CD4-positive, alpha-beta T cell (primary cell): ENCODE data around the gene POP4. TPM values are rescaled to one million over a fixed set of nuclear protein-coding genes. Genes with fewer than 3 reads are reported as not detected.

Source experiments
- ATAC-seq: fragments of 200-7000 bp; cut with Tn5 transposase; one replicate; pipeline ENCODE4 v1.10.0; 2022; ENCODE audit warnings: mild to moderate bottlenecking; ENCODE audit not compliant: poor library complexity
- CTCF ChIA-PET: fragments of 350-600 bp; sonication (Branson Sonifier 250); formaldehyde crosslinking; loops from one replicate; lab custom pipeline; 2021; ENCODE audit warnings: antibody characterized with exemption, inconsistent platforms; lab: Charles Lee
- POLR2A ChIA-PET: fragments of 350-600 bp; sonication (Branson Sonifier 250); formaldehyde crosslinking; loops from one replicate; lab custom pipeline; 2021; ENCODE audit warnings: antibody characterized with exemption, inconsistent platforms; lab: Charles Lee
- DNase-seq, 14 experiments: peaks; one replicate each; pipeline ENCODE4 v3.0.0-alpha.2; 2013 to 2020; ENCODE audit warnings: mixed read lengths in 2 of 14
- H3K27ac ChIP-seq, 2 donors: one replicate each; pipeline versions ENCODE4 v1.5.1 to v1.7.0; 2013; ENCODE audit warnings: low read length in 2 of 2, low read depth in 1 of 2, mild to moderate bottlenecking in 1 of 2
- H3K27me3 ChIP-seq, 2 experiments: 1 replicate in 1 of 2; 2 replicates in 1 of 2; pipeline versions ENCODE4 v1.6.1 to v1.7.0; 2013; ENCODE audit warnings: low read length in 2 of 2, control low read depth in 1 of 2, mild to moderate bottlenecking in 1 of 2, moderate library complexity in 1 of 2; ENCODE audit not compliant: insufficient read depth in 2 of 2, control insufficient read depth in 1 of 2
- H3K36me3 ChIP-seq: one replicate; pipeline ENCODE4 v1.6.1; 2013; ENCODE audit warnings: low read length, control low read depth; ENCODE audit not compliant: insufficient read depth
- H3K4me1 ChIP-seq: one replicate; pipeline ENCODE4 v1.6.1; 2013; ENCODE audit warnings: low read length, control low read depth; ENCODE audit not compliant: insufficient read depth
- H3K4me3 ChIP-seq: one replicate; pipeline ENCODE4 v1.5.1; 2013; ENCODE audit warnings: mild to moderate bottlenecking, low read length, moderate library complexity
- H3K9me3 ChIP-seq, 2 experiments: 1 replicate in 1 of 2; 2 replicates in 1 of 2; pipeline versions ENCODE4 v1.6.1 to v1.7.0; 2013; ENCODE audit warnings: low read length in 2 of 2, mild to moderate bottlenecking in 2 of 2, control low read depth in 1 of 2, moderate library complexity in 1 of 2; ENCODE audit not compliant: control insufficient read depth in 1 of 2, insufficient read depth in 1 of 2
- H3K27ac Mint-ChIP-seq: one replicate; pipeline ENCODE4 v1.8.0; 2020; ENCODE audit warnings: mixed read lengths
- H3K27me3 Mint-ChIP-seq: one replicate; pipeline ENCODE4 v1.8.0; 2021; ENCODE audit warnings: mixed read lengths
- H3K36me3 Mint-ChIP-seq: one replicate; pipeline ENCODE4 v1.8.0; 2021; ENCODE audit warnings: low read depth, mixed read lengths
- H3K4me1 Mint-ChIP-seq: one replicate; pipeline ENCODE4 v1.8.0; 2021; ENCODE audit warnings: low read depth, mixed read lengths
- H3K4me3 Mint-ChIP-seq: one replicate; pipeline ENCODE4 v1.8.0; 2020; ENCODE audit warnings: mild to moderate bottlenecking, mixed read lengths
- H3K9me3 Mint-ChIP-seq: one replicate; pipeline ENCODE4 v1.8.0; 2020; ENCODE audit warnings: mixed read lengths
- CTCF ChIP-seq: fragments of 200-600 bp; IDR thresholded peaks from one replicate; pipeline ENCODE4 v1.8.0; 2022; ENCODE audit warnings: antibody characterized with exemption, mild to moderate bottlenecking
- intact Hi-C, 2 experiments: fragments of 100-400 bp; cut with DNase I in 1 of 2; cut with micrococcal nuclease in 1 of 2; formaldehyde crosslinking; loops; one replicate each; pipeline versions ENCODE4 v1.15.1 to v1.9.0; 2023 to 2025; cut with DNase I, micrococcal nuclease
- total RNA-seq, 174 experiments: library from RNA in 2 of 174; stranded (reverse) in 2 of 174; gene quantifications; one replicate each; pipeline ENCODE4 v1.2.3 and lab custom pipeline; 2021 to 2026

The POP4 gene
- total RNA-seq, 2 experiments from 2014 or later, result 40.5 to 42.0 TPM

DNA sequence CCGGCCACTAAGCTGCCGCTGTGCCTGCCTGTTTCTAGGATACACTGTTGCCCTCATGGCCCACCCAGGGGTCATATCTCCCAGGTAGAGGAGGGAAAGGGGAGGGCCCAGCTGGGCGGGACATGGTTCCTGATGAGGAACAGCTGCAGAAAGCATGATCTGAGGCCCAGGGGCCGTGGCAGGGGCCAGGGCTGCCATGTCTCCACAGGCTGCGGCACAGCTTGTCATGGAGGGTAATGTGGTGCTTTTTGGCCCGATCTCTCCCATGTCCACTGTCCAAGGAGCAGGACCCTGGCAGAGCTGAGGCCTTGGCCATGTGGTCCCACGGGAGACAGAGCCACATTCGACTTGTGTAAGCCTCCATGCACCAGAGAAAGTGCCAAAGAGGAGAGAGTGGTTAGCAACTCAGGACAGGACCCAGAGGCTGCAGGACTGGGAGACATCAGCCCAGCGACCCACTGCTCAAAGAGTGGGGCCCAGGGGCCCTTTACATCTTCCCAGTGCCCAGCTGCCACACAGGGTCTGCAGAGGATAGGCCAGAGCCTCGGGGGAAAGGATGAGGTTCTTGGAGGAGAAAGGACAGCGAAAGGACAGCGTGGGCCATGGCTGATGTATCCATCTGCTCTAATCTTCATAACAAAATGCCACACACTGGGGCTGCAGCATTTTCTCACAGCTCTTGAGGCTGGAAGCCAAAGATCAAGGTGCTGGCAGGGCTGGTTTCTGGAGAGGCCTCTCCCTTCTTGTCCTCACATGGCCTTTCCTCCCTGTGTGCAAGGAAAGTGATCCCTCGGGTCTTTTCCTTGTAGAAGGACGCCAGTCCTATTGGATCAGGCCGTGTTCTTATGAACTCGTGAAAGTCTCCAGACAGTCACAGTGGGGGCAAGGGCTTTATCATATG is 11.5 kb downstream of the POP4 start:
- Mint-ChIP-seq H3K4me1 (peaks cover 25% of the 10 kb centered on the region), H3K4me3 (no peak overlapping the region), H3K27ac (no peak overlapping the region), H3K36me3 (peaks cover 41% of the 10 kb centered on the region), H3K9me3 (no peaks in the 10 kb centered on the region), H3K27me3 (no peaks in the 10 kb centered on the region)
- ChIA-PET CTCF (no interaction called here), POLR2A (interaction anchor here (1.2 to 2.1 kb wide), 2 partner anchors 11 to 48 kb away, joined by 4 to 7 read pairs; partner anchors contain the start of genes PLEKHF1 and POP4)
- TF ChIP-seq CTCF, result no peak
- Histone ChIP-seq H3K27me3 (no peaks in the 10 kb centered on the region), H3K4me1 (peaks cover 26% of the 10 kb centered on the region), H3K27ac (no peak overlapping the region), H3K9me3 (no peaks in the 10 kb centered on the region), H3K36me3 (peaks cover 38% of the 10 kb centered on the region), H3K4me3 (no peak overlapping the region)
- ATAC-seq, result no peak
- no peak for DNase-seq
- intact Hi-C loops, result loop anchor here in 1 of 2 experiments (10.0 kb wide), 1 partner anchor 257 kb away; no protein-coding TSS in a partner anchor

DNA sequence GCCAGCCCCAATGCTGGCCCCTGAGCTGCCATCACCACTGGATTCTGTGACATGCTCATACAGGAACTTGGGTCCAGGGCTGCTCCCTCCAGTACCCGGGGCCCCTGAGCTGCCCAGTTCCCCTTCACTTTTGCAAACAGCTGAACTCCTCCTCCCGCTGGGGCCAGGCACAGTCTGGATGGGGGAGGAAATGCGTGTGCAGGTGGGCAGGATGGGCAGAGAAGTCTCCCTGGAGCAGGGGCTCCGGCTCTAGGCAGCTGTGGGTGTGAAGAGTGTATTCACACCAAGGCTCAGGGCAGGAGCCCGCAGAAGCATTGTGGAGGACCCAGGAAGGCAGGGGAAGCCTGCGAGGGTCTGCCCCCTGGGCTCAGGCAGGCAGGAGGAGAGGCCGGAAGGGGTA is 12.4 kb downstream of the POP4 start:
- Mint-ChIP-seq H3K27me3 (no peaks in the 10 kb centered on the region), H3K9me3 (no peaks in the 10 kb centered on the region), H3K4me3 (no peak overlapping the region), H3K36me3 (peaks cover 33% of the 10 kb centered on the region), H3K27ac (no peak overlapping the region), H3K4me1 (peaks cover 33% of the 10 kb centered on the region)
- H3K27ac ChIP-seq, result no peak overlapping the region
- no peaks in the 10 kb centered on the region for H3K27me3 ChIP-seq
- H3K9me3 ChIP-seq, result no peaks in the 10 kb centered on the region
- peaks cover 30% of the 10 kb centered on the region for H3K36me3 ChIP-seq
- CTCF ChIA-PET, result no interaction called here
- DNase-seq (no peak), ATAC-seq (no peak)
- no peak for TF ChIP-seq CTCF
- POLR2A ChIA-PET, result interaction anchor here (1.8 to 2.1 kb wide), 2 partner anchors 12 to 98 kb away, joined by 5 to 7 read pairs; partner anchors contain the start of gene POP4
- H3K4me1 ChIP-seq, result peaks cover 34% of the 10 kb centered on the region
- intact Hi-C loops, result loop anchor here in 1 of 2 experiments (10.0 kb wide), 1 partner anchor 256 kb away; no protein-coding TSS in a partner anchor
- no peak overlapping the region for H3K4me3 ChIP-seq

- Mint-ChIP-seq H3K9me3 (no peaks in the 10 kb centered on the region), H3K36me3 (peaks cover 29% of the 10 kb centered on the region), H3K4me3 (no peak overlapping the region), H3K4me1 (peaks cover 37% of the 10 kb centered on the region), H3K27me3 (no peaks in the 10 kb centered on the region), H3K27ac (no peak overlapping the region)
- ATAC-seq, result no peak
- intact Hi-C loops, result loop anchor here in 1 of 2 experiments (10.0 kb wide), 1 partner anchor 256 kb away; no protein-coding TSS in a partner anchor
- Histone ChIP-seq H3K4me1 (peaks cover 39% of the 10 kb centered on the region), H3K27ac (no peak overlapping the region), H3K9me3 (no peaks in the 10 kb centered on the region), H3K27me3 (no peaks in the 10 kb centered on the region), H3K4me3 (no peak overlapping the region), H3K36me3 (peaks cover 26% of the 10 kb centered on the region)
- ChIA-PET POLR2A (interaction anchor here (1.8 to 4.0 kb wide), 2 partner anchors 13 to 98 kb away, joined by 5 to 27 read pairs; partner anchors contain the start of gene POP4), CTCF (no interaction called here)
- no peak for DNase-seq
- no peak for TF ChIP-seq CTCF
Measured at GRCh38 chr19:29618871-29619270, 12.8 kb downstream of the POP4 start.
